Large intestine (tissue), 3 donors: ENCODE results near the gene PVALB. TPM values are rescaled to one million over a fixed set of nuclear protein-coding genes. Genes with fewer than 3 reads are reported as not detected.

Experiments
- DNase-seq, 2 donors: peaks; one replicate each; pipeline versions ENCODE4 v3.0.0 to v3.0.0-alpha.2; 2013
- H3K27ac ChIP-seq: one replicate; pipeline ENCODE4 v1.5.1; 2013; ENCODE audit warnings: low read length
- H3K27me3 ChIP-seq: 2 replicates; pipeline ENCODE4 v1.6.1; 2013; ENCODE audit warnings: low read length; ENCODE audit not compliant: control insufficient read depth, insufficient read depth
- H3K36me3 ChIP-seq: 2 replicates; pipeline ENCODE4 v1.6.1; 2013; ENCODE audit warnings: low read length; ENCODE audit not compliant: control insufficient read depth, insufficient read depth
- H3K4me1 ChIP-seq: one replicate; pipeline ENCODE4 v1.6.1; 2013; ENCODE audit warnings: low read length; ENCODE audit not compliant: control insufficient read depth, insufficient read depth
- H3K4me3 ChIP-seq: one replicate; pipeline ENCODE4 v1.5.1; 2013; ENCODE audit warnings: low read length
- H3K9me3 ChIP-seq: one replicate; pipeline ENCODE4 v1.6.1; 2013; ENCODE audit warnings: mild to moderate bottlenecking, low read depth, low read length, moderate library complexity; ENCODE audit not compliant: control insufficient read depth
- WGBS: methylation state at CpG from one replicate; pipeline ENCODE4 v1.1.5; 2013; ENCODE audit warnings: low lambda C conversion rate; ENCODE audit not compliant: insufficient coverage; 5-methylcytosine and 5-hydroxymethylcytosine counted together
- polyA plus RNA-seq: library from polyadenylated mRNA; unstranded; fragments of 120-200 nt; gene quantifications from one replicate; pipeline ENCODE4 v1.2.1, GENCODE V29; 2013

Gene PVALB
- polyA plus RNA-seq, 1 donor: 0.31 TPM

- H3K27ac ChIP-seq: no peak overlapping the region
- H3K36me3 ChIP-seq: no peaks in the 10 kb centered on the region
- no CpG with 5 or more reads among the region's 8 CpGs for WGBS
- H3K4me1 ChIP-seq: peaks cover 4% of the 10 kb centered on the region
- H3K9me3 ChIP-seq: no peaks in the 10 kb centered on the region
- H3K27me3 ChIP-seq: peaks cover 68% of the 10 kb centered on the region
- H3K4me3 ChIP-seq: no peak overlapping the region
- no peak for DNase-seq
These were observed 1.1 kb downstream of the PVALB start for GRCh38 chr22:36815558-36816338.

DNA sequence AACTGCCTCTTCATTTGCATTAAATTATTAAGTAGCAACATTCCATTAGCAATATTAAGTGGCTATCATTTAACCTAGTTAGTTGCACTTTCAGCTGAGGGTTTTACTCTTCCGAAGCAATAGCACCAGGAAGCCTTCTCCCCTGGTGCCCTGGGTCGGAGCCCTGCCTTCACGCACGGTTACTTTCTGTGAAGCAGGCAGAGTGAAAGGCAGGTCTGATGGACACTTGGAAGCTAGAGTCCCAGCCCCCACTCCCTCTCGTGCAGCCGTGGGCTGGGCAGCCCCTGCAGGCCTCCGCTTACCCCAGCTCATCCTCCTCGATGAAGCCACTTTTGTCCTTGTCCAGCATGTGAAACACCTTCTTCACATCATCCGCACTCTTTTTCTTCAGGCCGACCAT, 2.0 kb downstream of the PVALB start:
- peaks cover 4% of the 10 kb centered on the region for H3K4me1 ChIP-seq
- H3K27ac ChIP-seq: no peak overlapping the region
- peaks cover 64% of the 10 kb centered on the region for H3K27me3 ChIP-seq
- H3K36me3 ChIP-seq: no peaks in the 10 kb centered on the region
- no CpG with 5 or more reads among the region's 10 CpGs for WGBS
- no peaks in the 10 kb centered on the region for H3K9me3 ChIP-seq
- no peak for DNase-seq
- H3K4me3 ChIP-seq: no peak overlapping the region

GRCh38 chr22:36811094-36811800, 5.6 kb downstream of the PVALB start:
- no CpG with 5 or more reads among the region's 3 CpGs for WGBS
- peaks cover under 1% of the 10 kb centered on the region for H3K4me1 ChIP-seq
- no peak overlapping the region for H3K4me3 ChIP-seq
- peaks cover 40% of the 10 kb centered on the region for H3K27me3 ChIP-seq
- no peak for DNase-seq
- no peaks in the 10 kb centered on the region for H3K9me3 ChIP-seq
- H3K27ac ChIP-seq: no peak overlapping the region
- H3K36me3 ChIP-seq: no peaks in the 10 kb centered on the region

GRCh38 chr22:36809351-36809750, 7.5 kb downstream of the PVALB start:
- Histone ChIP-seq H3K27me3 (peaks cover 31% of the 10 kb centered on the region), H3K36me3 (no peaks in the 10 kb centered on the region), H3K4me1 (no peaks in the 10 kb centered on the region), H3K27ac (no peak overlapping the region), H3K9me3 (no peaks in the 10 kb centered on the region), H3K4me3 (no peak overlapping the region)
- no peak for DNase-seq
- WGBS: no CpG with 5 or more reads among the region's 6 CpGs

GRCh38 chr22:36808721-36809344, 8.0 kb downstream of the PVALB start:
- H3K27me3 ChIP-seq: peaks cover 27% of the 10 kb centered on the region

DNA sequence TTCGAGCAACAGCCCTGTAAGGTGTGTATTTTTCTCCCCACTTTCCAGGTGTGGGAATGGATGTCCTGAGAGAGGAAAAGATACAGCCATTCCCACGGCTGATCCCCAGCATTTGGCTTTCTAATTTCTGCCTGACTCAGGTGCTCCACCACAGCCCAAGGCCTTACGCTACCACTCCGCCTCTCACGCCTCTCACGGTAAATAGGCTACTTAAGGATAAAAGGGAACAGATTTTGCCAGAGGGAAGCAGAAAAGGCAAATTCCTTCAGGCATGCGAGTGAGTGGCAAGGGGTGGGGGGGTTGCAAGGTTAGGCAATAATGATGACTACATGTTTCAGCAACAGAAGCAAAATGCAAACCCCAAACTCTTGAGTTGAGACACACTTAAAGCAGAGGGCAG, 9.2 kb downstream of the PVALB start:
- H3K4me1 ChIP-seq: no peaks in the 10 kb centered on the region
- no peak overlapping the region for H3K4me3 ChIP-seq
- H3K27ac ChIP-seq: no peak overlapping the region
- H3K36me3 ChIP-seq: no peaks in the 10 kb centered on the region
- H3K9me3 ChIP-seq: no peaks in the 10 kb centered on the region
- H3K27me3 ChIP-seq: peaks cover 18% of the 10 kb centered on the region
- WGBS: no CpG with 5 or more reads among the region's 7 CpGs
- DNase-seq: no peak

More at GRCh38 chr22:36808721-36809344, 8.0 kb downstream of the PVALB start:
- H3K4me3 ChIP-seq: no peak overlapping the region
- WGBS: no CpG with 5 or more reads among the region's 1 CpG
- H3K4me1 ChIP-seq: no peaks in the 10 kb centered on the region
- no peak for DNase-seq
- no peaks in the 10 kb centered on the region for H3K36me3 ChIP-seq
- no peak overlapping the region for H3K27ac ChIP-seq
- no peaks in the 10 kb centered on the region for H3K9me3 ChIP-seq

DNA sequence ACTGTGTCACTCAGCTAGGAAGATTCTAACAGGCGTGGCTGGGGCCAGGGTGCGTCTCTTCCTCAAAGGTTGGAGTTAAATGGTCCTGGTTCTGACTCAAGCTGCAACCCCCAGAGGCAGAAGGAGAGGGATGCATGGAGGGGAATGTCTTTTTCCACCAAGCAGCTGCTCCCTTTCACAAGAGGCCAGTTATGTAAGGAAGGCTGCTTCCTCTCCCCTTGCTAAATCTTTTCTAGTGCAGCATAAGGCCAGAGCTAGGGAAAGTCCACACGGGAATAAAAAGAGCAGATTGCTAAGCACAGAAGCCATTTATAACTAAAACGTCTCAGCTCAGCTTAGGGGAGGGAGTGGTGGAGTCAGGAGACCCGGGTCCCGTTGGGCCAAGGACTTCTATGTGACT, 10.0 kb downstream of the PVALB start:
- Histone ChIP-seq H3K36me3 (no peaks in the 10 kb centered on the region), H3K9me3 (no peaks in the 10 kb centered on the region), H3K27me3 (peaks cover 18% of the 10 kb centered on the region), H3K4me3 (no peak overlapping the region), H3K4me1 (no peaks in the 10 kb centered on the region), H3K27ac (no peak overlapping the region)
- WGBS: no CpG with 5 or more reads among the region's 6 CpGs
- DNase-seq: no peak

DNA sequence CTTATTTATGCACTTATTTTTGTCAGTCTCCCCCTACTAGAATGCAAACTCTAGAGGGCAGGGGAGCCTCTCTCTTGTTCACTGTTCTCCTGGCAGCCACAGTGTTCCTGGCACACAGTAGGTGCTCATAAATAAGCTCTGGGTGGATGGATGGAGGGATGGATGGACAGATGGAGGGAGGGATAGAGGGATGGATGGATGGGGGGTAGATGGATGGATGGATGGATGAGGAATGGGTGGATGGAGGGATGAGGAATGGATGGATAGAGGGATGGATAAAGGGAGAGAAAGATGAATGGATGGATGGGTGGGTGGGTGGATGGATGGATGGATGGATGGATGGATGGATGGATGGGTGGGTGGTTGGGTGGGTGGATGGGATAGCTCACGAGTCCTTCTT, 13.5 kb downstream of the PVALB start:
- no peaks in the 10 kb centered on the region for H3K9me3 ChIP-seq
- DNase-seq: no peak
- peaks cover 18% of the 10 kb centered on the region for H3K27me3 ChIP-seq
- no peak overlapping the region for H3K4me3 ChIP-seq
- no peaks in the 10 kb centered on the region for H3K36me3 ChIP-seq
- no peak overlapping the region for H3K27ac ChIP-seq
- no peaks in the 10 kb centered on the region for H3K4me1 ChIP-seq
- no CpG with 5 or more reads among the region's 1 CpG for WGBS

DNA sequence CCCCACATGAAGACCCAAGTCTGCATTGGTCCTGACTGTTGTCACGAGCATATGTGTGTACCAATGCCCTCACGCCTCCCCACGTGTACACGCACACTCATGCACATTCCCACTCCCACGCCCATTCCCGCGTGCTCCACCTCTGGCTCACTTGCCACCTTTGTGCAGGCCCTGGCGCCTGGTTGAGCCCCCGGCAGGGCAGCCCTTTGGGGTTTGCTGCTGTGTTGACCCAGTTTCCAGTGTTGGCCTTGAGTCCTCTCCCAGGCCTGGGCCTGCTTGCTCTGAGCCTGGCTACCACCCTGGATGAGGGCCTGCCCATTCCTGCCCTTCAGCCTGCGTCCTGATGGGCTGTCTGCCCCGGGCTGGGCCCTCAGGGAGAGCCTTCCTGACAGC, 18.2 kb downstream of the PVALB start:
- H3K9me3 ChIP-seq: no peaks in the 10 kb centered on the region
- H3K27ac ChIP-seq: no peak overlapping the region
- no peak for DNase-seq
- no peaks in the 10 kb centered on the region for H3K4me1 ChIP-seq
- H3K4me3 ChIP-seq: no peak overlapping the region
- no peaks in the 10 kb centered on the region for H3K36me3 ChIP-seq
- no CpG with 5 or more reads among the region's 11 CpGs for WGBS
- H3K27me3 ChIP-seq: peaks cover 6% of the 10 kb centered on the region

DNA sequence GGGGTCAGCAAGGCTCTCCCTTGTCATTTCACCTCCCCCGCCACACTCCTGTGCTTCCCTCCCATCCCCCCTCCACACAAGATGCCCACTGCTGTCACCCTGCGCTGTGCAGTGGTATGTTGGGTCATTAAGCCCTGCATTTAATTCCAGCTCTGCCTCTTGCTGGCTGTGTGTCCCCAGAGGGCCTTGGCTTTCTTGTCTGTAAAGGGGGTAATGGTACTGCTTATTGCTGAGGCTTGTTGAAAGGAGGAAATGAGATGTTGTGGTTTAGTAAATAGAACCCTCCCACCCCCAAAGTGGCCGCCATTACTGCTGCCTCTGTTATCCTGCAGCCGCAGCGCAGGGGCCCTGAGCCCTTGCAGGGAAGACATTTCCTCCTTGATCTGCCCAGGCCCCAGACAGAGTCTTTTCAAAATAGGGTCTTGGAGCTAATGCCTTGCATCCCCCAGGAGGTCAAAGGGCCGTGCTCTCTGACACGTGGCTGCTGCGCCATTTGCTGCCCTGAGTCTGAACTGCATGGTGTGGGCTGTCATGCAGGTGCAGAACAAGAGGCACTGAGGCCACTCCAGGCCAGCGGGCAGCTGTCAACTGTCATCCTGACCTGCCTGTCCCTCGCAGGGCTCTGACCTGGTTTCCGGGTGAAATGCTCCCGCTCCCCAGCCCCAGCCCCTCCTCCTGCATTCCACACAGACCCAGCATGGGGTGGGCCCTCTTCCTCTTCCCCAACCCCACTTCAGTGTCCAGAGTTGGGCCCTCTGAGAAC, 18.7 kb downstream of the PVALB start:
- no CpG with 5 or more reads among the region's 12 CpGs for WGBS
- no peaks in the 10 kb centered on the region for H3K9me3 ChIP-seq
- peaks cover 6% of the 10 kb centered on the region for H3K27me3 ChIP-seq
- no peak overlapping the region for H3K27ac ChIP-seq
- no peaks in the 10 kb centered on the region for H3K36me3 ChIP-seq
- H3K4me3 ChIP-seq: no peak overlapping the region
- H3K4me1 ChIP-seq: no peaks in the 10 kb centered on the region
- no peak for DNase-seq
